Measurements from ENCODE around the gene PFKFB4.

Gene PFKFB4

GRCh38 chr3:48528754-48529153 is 27.8 kb downstream of the PFKFB4 start:
- Histone ChIP-seq H3K23ac (ENCODE audit: low read length) (no peak overlapping the region), H3K4me2 (ENCODE audit: low read length) (no peak overlapping the region), H3K4me3 (ENCODE audit: low read depth, low read length) (no peak overlapping the region), H4K91ac (ENCODE audit: low read depth, low read length) (no peak overlapping the region), H3K27ac (ENCODE audit: low read depth, low read length) (no peak overlapping the region), H3K79me1 (ENCODE audit: low read length) (no peaks in the 10 kb centered on the region), H2AK5ac (ENCODE audit: low read length) (no peak overlapping the region), H2BK12ac (ENCODE audit: low read length) (no peak overlapping the region), H3K27me3 (ENCODE audit: insufficient read depth, low read length) (no peaks in the 10 kb centered on the region), H3K36me3 (ENCODE audit: control insufficient read depth in 1 of 2, insufficient read depth in 2 of 2, low read length in 2 of 2) (peaks cover 19 to 24% of the 10 kb centered on the region in 2 experiments), H3K4me1 (ENCODE audit: control insufficient read depth in 1 of 2, insufficient read depth in 2 of 2, low read length in 2 of 2) (no peaks in the 10 kb centered on the region), H4K8ac (ENCODE audit: low read depth, low read length) (no peak overlapping the region), H2AFZ (ENCODE audit: insufficient read depth, low read length, poor library complexity) (no peak overlapping the region), H2BK5ac (ENCODE audit: low read depth, low read length, poor library complexity) (no peak overlapping the region), H4K12ac (ENCODE audit: low read depth, low read length) (no peak overlapping the region), H2BK120ac (ENCODE audit: insufficient read depth, low read length, poor library complexity) (no peak overlapping the region), H3K79me2 (ENCODE audit: control insufficient read depth, insufficient read depth, low read length, poor library complexity) (no peaks in the 10 kb centered on the region), H3K9me3 (ENCODE audit: insufficient read depth, low read depth, low read length) (no peaks in the 10 kb centered on the region), H3K4ac (ENCODE audit: low read depth, low read length) (no peak overlapping the region), H3K18ac (ENCODE audit: low read length) (no peak overlapping the region), H3K9ac (ENCODE audit: low read length) (no peak overlapping the region), H3K14ac (ENCODE audit: low read length) (no peak overlapping the region)
- WGBS (ENCODE audit: extremely low coverage, insufficient coverage, insufficient read length) = no CpG with 5 or more reads among the region's 3 CpGs
- no peak for DNase-seq

- no peak overlapping the region for H3K18ac ChIP-seq (ENCODE audit: low read length)
- no peak overlapping the region for H3K14ac ChIP-seq (ENCODE audit: low read length)
- no peak overlapping the region for H2AK5ac ChIP-seq (ENCODE audit: low read length)
- no peak overlapping the region for H3K27ac ChIP-seq (ENCODE audit: low read depth, low read length)
- no peaks in the 10 kb centered on the region for H3K4me1 ChIP-seq (ENCODE audit: control insufficient read depth in 1 of 2, insufficient read depth in 2 of 2, low read length in 2 of 2)
- WGBS (ENCODE audit: extremely low coverage, insufficient coverage, insufficient read length) = no CpG with 5 or more reads among the region's 9 CpGs
- H3K4me2 ChIP-seq (ENCODE audit: low read length) = no peak overlapping the region
- no peak overlapping the region for H3K23ac ChIP-seq (ENCODE audit: low read length)
- DNase-seq = peak in 1 of 2 donors; percentile 32
- no peak overlapping the region for H3K9ac ChIP-seq (ENCODE audit: low read length)
- no peak overlapping the region for H2BK5ac ChIP-seq (ENCODE audit: low read depth, low read length, poor library complexity)
- H2BK120ac ChIP-seq (ENCODE audit: insufficient read depth, low read length, poor library complexity) = no peak overlapping the region
- peaks cover 23 to 28% of the 10 kb centered on the region in 2 experiments for H3K36me3 ChIP-seq (ENCODE audit: control insufficient read depth in 1 of 2, insufficient read depth in 2 of 2, low read length in 2 of 2)
- H3K4ac ChIP-seq (ENCODE audit: low read depth, low read length) = no peak overlapping the region
- no peak overlapping the region for H3K4me3 ChIP-seq (ENCODE audit: low read depth, low read length)
- no peak overlapping the region for H2BK12ac ChIP-seq (ENCODE audit: low read length)
- H3K27me3 ChIP-seq (ENCODE audit: insufficient read depth, low read length) = no peaks in the 10 kb centered on the region
- H4K91ac ChIP-seq (ENCODE audit: low read depth, low read length) = no peak overlapping the region
- H4K12ac ChIP-seq (ENCODE audit: low read depth, low read length) = no peak overlapping the region
- no peaks in the 10 kb centered on the region for H3K79me2 ChIP-seq (ENCODE audit: control insufficient read depth, insufficient read depth, low read length, poor library complexity)
- H3K9me3 ChIP-seq (ENCODE audit: insufficient read depth, low read depth, low read length) = no peaks in the 10 kb centered on the region
- no peaks in the 10 kb centered on the region for H3K79me1 ChIP-seq (ENCODE audit: low read length)
- no peak overlapping the region for H4K8ac ChIP-seq (ENCODE audit: low read depth, low read length)
- H2AFZ ChIP-seq (ENCODE audit: insufficient read depth, low read length, poor library complexity) = no peak overlapping the region
Observed at GRCh38 chr3:48528048-48528447, 28.6 kb downstream of the PFKFB4 start.

- no peak overlapping the region for H3K23ac ChIP-seq (ENCODE audit: low read length)
- H4K91ac ChIP-seq (ENCODE audit: low read depth, low read length) = no peak overlapping the region
- H2AFZ ChIP-seq (ENCODE audit: insufficient read depth, low read length, poor library complexity) = no peak overlapping the region
- H3K9me3 ChIP-seq (ENCODE audit: insufficient read depth, low read depth, low read length) = no peaks in the 10 kb centered on the region
- H2AK5ac ChIP-seq (ENCODE audit: low read length) = no peak overlapping the region
- H3K27me3 ChIP-seq (ENCODE audit: insufficient read depth, low read length) = no peaks in the 10 kb centered on the region
- no peak overlapping the region for H4K12ac ChIP-seq (ENCODE audit: low read depth, low read length)
- no peak overlapping the region for H4K8ac ChIP-seq (ENCODE audit: low read depth, low read length)
- no peak overlapping the region for H2BK12ac ChIP-seq (ENCODE audit: low read length)
- H3K18ac ChIP-seq (ENCODE audit: low read length) = no peak overlapping the region
- DNase-seq = no peak
- no peak overlapping the region for H3K4me2 ChIP-seq (ENCODE audit: low read length)
- no CpG with 5 or more reads among the region's 9 CpGs for WGBS (ENCODE audit: extremely low coverage, insufficient coverage, insufficient read length)
- no peak overlapping the region for H3K27ac ChIP-seq (ENCODE audit: low read depth, low read length)
- H3K79me2 ChIP-seq (ENCODE audit: control insufficient read depth, insufficient read depth, low read length, poor library complexity) = no peaks in the 10 kb centered on the region
- no peak overlapping the region for H2BK120ac ChIP-seq (ENCODE audit: insufficient read depth, low read length, poor library complexity)
- H2BK5ac ChIP-seq (ENCODE audit: low read depth, low read length, poor library complexity) = no peak overlapping the region
- H3K4me1 ChIP-seq (ENCODE audit: control insufficient read depth in 1 of 2, insufficient read depth in 2 of 2, low read length in 2 of 2) = no peaks in the 10 kb centered on the region
- no peak overlapping the region for H3K4ac ChIP-seq (ENCODE audit: low read depth, low read length)
- H3K14ac ChIP-seq (ENCODE audit: low read length) = no peak overlapping the region
- no peaks in the 10 kb centered on the region for H3K79me1 ChIP-seq (ENCODE audit: low read length)
- no peak overlapping the region for H3K4me3 ChIP-seq (ENCODE audit: low read depth, low read length)
- no peak overlapping the region for H3K9ac ChIP-seq (ENCODE audit: low read length)
- H3K36me3 ChIP-seq (ENCODE audit: control insufficient read depth in 1 of 2, insufficient read depth in 2 of 2, low read length in 2 of 2) = peaks cover 28 to 46% of the 10 kb centered on the region in 2 experiments
Observed at GRCh38 chr3:48524970-48525369, 31.6 kb downstream of the PFKFB4 start.

- Histone ChIP-seq H3K79me1 (ENCODE audit: low read length) (no peaks in the 10 kb centered on the region), H3K4ac (ENCODE audit: low read depth, low read length) (no peak overlapping the region), H3K4me2 (ENCODE audit: low read length) (no peak overlapping the region), H4K91ac (ENCODE audit: low read depth, low read length) (no peak overlapping the region), H3K27me3 (ENCODE audit: insufficient read depth, low read length) (no peaks in the 10 kb centered on the region), H2BK5ac (ENCODE audit: low read depth, low read length, poor library complexity) (no peak overlapping the region), H3K27ac (ENCODE audit: low read depth, low read length) (no peak overlapping the region), H3K18ac (ENCODE audit: low read length) (no peak overlapping the region), H3K4me1 (ENCODE audit: control insufficient read depth in 1 of 2, insufficient read depth in 2 of 2, low read length in 2 of 2) (no peaks in the 10 kb centered on the region), H3K79me2 (ENCODE audit: control insufficient read depth, insufficient read depth, low read length, poor library complexity) (no peaks in the 10 kb centered on the region), H4K8ac (ENCODE audit: low read depth, low read length) (no peak overlapping the region), H3K36me3 (ENCODE audit: control insufficient read depth in 1 of 2, insufficient read depth in 2 of 2, low read length in 2 of 2) (peaks cover 34 to 50% of the 10 kb centered on the region in 2 experiments), H3K23ac (ENCODE audit: low read length) (no peak overlapping the region), H3K14ac (ENCODE audit: low read length) (no peak overlapping the region), H2BK12ac (ENCODE audit: low read length) (no peak overlapping the region), H2BK120ac (ENCODE audit: insufficient read depth, low read length, poor library complexity) (no peak overlapping the region), H3K4me3 (ENCODE audit: low read depth, low read length) (no peak overlapping the region), H2AK5ac (ENCODE audit: low read length) (no peak overlapping the region), H3K9me3 (ENCODE audit: insufficient read depth, low read depth, low read length) (no peaks in the 10 kb centered on the region), H2AFZ (ENCODE audit: insufficient read depth, low read length, poor library complexity) (no peak overlapping the region), H3K9ac (ENCODE audit: low read length) (no peak overlapping the region), H4K12ac (ENCODE audit: low read depth, low read length) (no peak overlapping the region)
- WGBS (ENCODE audit: extremely low coverage, insufficient coverage, insufficient read length) = no CpG with 5 or more reads among the region's 6 CpGs
- no peak for DNase-seq
Observed at GRCh38 chr3:48521635-48522034, 35.0 kb downstream of the PFKFB4 start.

Data from trophoblast cell (in vitro differentiated cells and primary cell).